Mammary epithelial cell (primary cell): ENCODE results near the gene TFAP2E.

ENCODE experiments used
- EZH2 ChIP-seq: IDR thresholded peaks from 2 replicates; pipeline ENCODE4 v1.6.1; 2012; ENCODE audit warnings: low read length, inconsistent platforms, borderline replicate concordance
- TF ChIP-seq, protein P1 (sequence below), 2 donors: IDR thresholded peaks in 1 of 2; conservative IDR thresholded peaks in 1 of 2; 2 replicates each; pipeline ENCODE4 v1.5.1; 2011 to 2012; ENCODE audit warnings: inconsistent platforms in 2 of 2, low read length in 2 of 2, mild to moderate bottlenecking in 2 of 2, control low read depth in 1 of 2, low read depth in 1 of 2; ENCODE audit not compliant: insufficient read depth in 1 of 2; ENCODE audit errors: extremely low read depth in 1 of 2

DNA sequence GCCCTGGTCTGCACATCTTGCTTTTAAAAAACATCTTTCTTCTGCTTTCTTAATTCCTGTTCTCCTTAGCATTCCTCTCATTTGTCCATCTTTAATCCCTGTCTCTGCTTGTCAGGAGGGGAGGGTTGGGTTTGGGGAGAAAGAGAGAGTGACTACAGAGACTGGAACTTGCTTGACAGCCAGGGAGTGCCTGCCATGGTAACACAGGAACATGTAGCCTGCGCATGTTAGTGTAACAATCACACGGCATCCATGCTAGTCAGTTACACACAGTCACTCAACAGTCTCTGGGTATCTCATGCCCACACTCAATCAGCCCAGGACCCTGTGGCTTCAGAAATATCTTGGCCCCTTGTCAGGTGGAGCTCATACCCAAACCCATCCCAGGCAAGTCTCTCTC lies 818 bp upstream of the TFAP2E start:
- TF ChIP-seq, protein P1, sequence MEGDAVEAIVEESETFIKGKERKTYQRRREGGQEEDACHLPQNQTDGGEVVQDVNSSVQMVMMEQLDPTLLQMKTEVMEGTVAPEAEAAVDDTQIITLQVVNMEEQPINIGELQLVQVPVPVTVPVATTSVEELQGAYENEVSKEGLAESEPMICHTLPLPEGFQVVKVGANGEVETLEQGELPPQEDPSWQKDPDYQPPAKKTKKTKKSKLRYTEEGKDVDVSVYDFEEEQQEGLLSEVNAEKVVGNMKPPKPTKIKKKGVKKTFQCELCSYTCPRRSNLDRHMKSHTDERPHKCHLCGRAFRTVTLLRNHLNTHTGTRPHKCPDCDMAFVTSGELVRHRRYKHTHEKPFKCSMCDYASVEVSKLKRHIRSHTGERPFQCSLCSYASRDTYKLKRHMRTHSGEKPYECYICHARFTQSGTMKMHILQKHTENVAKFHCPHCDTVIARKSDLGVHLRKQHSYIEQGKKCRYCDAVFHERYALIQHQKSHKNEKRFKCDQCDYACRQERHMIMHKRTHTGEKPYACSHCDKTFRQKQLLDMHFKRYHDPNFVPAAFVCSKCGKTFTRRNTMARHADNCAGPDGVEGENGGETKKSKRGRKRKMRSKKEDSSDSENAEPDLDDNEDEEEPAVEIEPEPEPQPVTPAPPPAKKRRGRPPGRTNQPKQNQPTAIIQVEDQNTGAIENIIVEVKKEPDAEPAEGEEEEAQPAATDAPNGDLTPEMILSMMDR (conservative IDR thresholded peaks at IDR 0.05 in 1 of 2, IDR thresholded peaks at IDR 0.05 in 1 of 2; ENCODE audit: extremely low read depth in 1 of 2, insufficient read depth in 1 of 2, low read depth in 1 of 2, low read length in 2 of 2), result no peak
- no peak for TF ChIP-seq EZH2
